Neural cell (in vitro differentiated cells): ENCODE results near the gene ARFGEF3. TPM values are rescaled to one million over a fixed set of nuclear protein-coding genes. Genes with fewer than 3 reads are reported as not detected.

Experiments
- H2AFZ ChIP-seq: fragments of 200-600, 300-800 bp; sonication (generic), shearing (Covaris generic); 2 replicates; pipeline ENCODE4 v1.6.0; 2014; ENCODE audit warnings: low read depth, mild to moderate bottlenecking, antibody characterized with exemption, low read length, moderate library complexity
- H3F3A ChIP-seq: fragments of 200-600 bp; shearing (Covaris generic); 2 replicates; pipeline ENCODE4 v1.6.1; 2016; ENCODE audit warnings: mild to moderate bottlenecking, moderate library complexity, mixed read lengths, antibody characterized with exemption, low read length; ENCODE audit not compliant: insufficient read depth, poor library complexity, severe bottlenecking
- H3K27ac ChIP-seq: fragments of 200-600, 300-800 bp; sonication (generic), shearing (Covaris generic); 2 replicates; pipeline ENCODE4 v1.5.1; 2014; ENCODE audit warnings: mild to moderate bottlenecking, low read length, moderate library complexity
- H3K27me3 ChIP-seq: fragments of 300-800, 200-600 bp; sonication (generic), shearing (Covaris generic); 2 replicates; pipeline ENCODE4 v1.6.0; 2014; ENCODE audit warnings: mild to moderate bottlenecking, low read depth, low read length, moderate library complexity; ENCODE audit not compliant: insufficient read depth
- H3K36me3 ChIP-seq: fragments of 300-800, 200-600 bp; sonication (generic), shearing (Covaris generic); 2 replicates; pipeline ENCODE4 v1.5.1; 2014; ENCODE audit warnings: mild to moderate bottlenecking, antibody characterized with exemption, low read length, moderate library complexity; ENCODE audit not compliant: insufficient read depth
- H3K4me2 ChIP-seq: fragments of 300-800, 200-600 bp; sonication (generic), shearing (Covaris generic); 2 replicates; pipeline ENCODE4 v1.6.0; 2014; ENCODE audit warnings: mild to moderate bottlenecking, low read length
- H3K4me3 ChIP-seq: fragments of 300-800, 200-600 bp; sonication (generic), shearing (Covaris generic); 2 replicates; pipeline ENCODE4 v1.5.1; 2014; ENCODE audit warnings: mild to moderate bottlenecking, low read length, moderate library complexity
- H3K79me2 ChIP-seq: fragments of 200-600 bp; shearing (Covaris generic); replicated peaks from 2 replicates; pipeline ENCODE4 v1.6.0; 2014; ENCODE audit warnings: mild to moderate bottlenecking, low read length, moderate library complexity; ENCODE audit not compliant: insufficient read depth
- H3K9ac ChIP-seq: fragments of 300-800, 200-600 bp; sonication (generic), shearing (Covaris generic); 2 replicates; pipeline ENCODE4 v1.6.1; 2016; ENCODE audit warnings: mild to moderate bottlenecking, low read length, mixed read lengths
- H3K9me2 ChIP-seq: fragments of 200-600 bp; shearing (Covaris generic); 2 replicates; pipeline ENCODE4 v1.6.1; 2016; ENCODE audit warnings: mild to moderate bottlenecking, low read length, mixed read lengths; ENCODE audit not compliant: insufficient read depth
- H3K9me3 ChIP-seq: fragments of 200-600, 300-800 bp; sonication (generic), shearing (Covaris generic); 2 replicates; pipeline ENCODE4 v1.6.1; 2016; ENCODE audit warnings: mild to moderate bottlenecking, mixed run types, low read length, moderate library complexity, mixed read lengths
- H4K20me1 ChIP-seq: fragments of 200-600 bp; shearing (Covaris generic); 2 replicates; pipeline ENCODE4 v1.6.1; 2016; ENCODE audit warnings: mild to moderate bottlenecking, mixed run types; ENCODE audit not compliant: insufficient read depth
- CTCF ChIP-seq: fragments of 450-650 bp; IDR thresholded peaks from 2 replicates; pipeline ENCODE4 v1.5.1; 2014; ENCODE audit warnings: antibody characterized with exemption, mild to moderate bottlenecking, moderate library complexity; ENCODE audit not compliant: poor library complexity, severe bottlenecking
- EP300 ChIP-seq: fragments of 450-650 bp; conservative IDR thresholded peaks from 2 replicates; pipeline ENCODE4 v1.6.1; 2014; ENCODE audit warnings: antibody characterized with exemption, mild to moderate bottlenecking, moderate library complexity; ENCODE audit not compliant: poor library complexity, severe bottlenecking
- EZH2 ChIP-seq: fragments of 200-600, 300-800 bp; shearing (Covaris generic), sonication (generic); IDR thresholded peaks from 2 replicates; pipeline ENCODE4 v1.6.1; 2014; ENCODE audit warnings: antibody characterized with exemption, low read length, borderline replicate concordance, mild to moderate bottlenecking; ENCODE audit not compliant: insufficient read depth, poor library complexity, severe bottlenecking
- MXI1 ChIP-seq: fragments of 450-650 bp; conservative IDR thresholded peaks from 2 replicates; pipeline ENCODE4 v1.6.1; 2014; ENCODE audit warnings: antibody characterized with exemption, mild to moderate bottlenecking; ENCODE audit not compliant: poor library complexity, severe bottlenecking
- POLR2AphosphoS5 ChIP-seq: IDR thresholded peaks from 2 replicates; pipeline ENCODE4 v1.6.1; 2012
- RAD21 ChIP-seq: fragments of 450-650 bp; conservative IDR thresholded peaks from 2 replicates; pipeline ENCODE4 v1.6.1; 2014; ENCODE audit warnings: antibody characterized with exemption, mild to moderate bottlenecking, moderate library complexity
- REST ChIP-seq: IDR thresholded peaks from 2 replicates; pipeline ENCODE4 v1.6.1; 2012; ENCODE audit warnings: borderline replicate concordance
- SMC3 ChIP-seq: fragments of 450-650 bp; conservative IDR thresholded peaks from 2 replicates; pipeline ENCODE4 v1.6.1; 2014; ENCODE audit warnings: antibody characterized with exemption, mild to moderate bottlenecking, moderate library complexity; ENCODE audit not compliant: poor library complexity
- TAF1 ChIP-seq: IDR thresholded peaks from 2 replicates; pipeline ENCODE4 v1.6.1; 2012; ENCODE audit warnings: low read depth
- polyA plus RNA-seq: library from polyadenylated mRNA; depleted of rRNA; stranded (reverse); fragments of >200 nt; gene quantifications from 2 replicates; pipeline ENCODE4 v1.2.3, GENCODE V29; 2014

The ARFGEF3 gene
- polyA plus RNA-seq, 1 donor from 2014 or later: 4.6 TPM

GRCh38 chr6:138309695-138310094, 148.0 kb downstream of the ARFGEF3 start:
- no peak for TF ChIP-seq TAF1
- TF ChIP-seq SMC3: no peak
- TF ChIP-seq RAD21: no peak
- no peak for TF ChIP-seq REST
- no peak for TF ChIP-seq EZH2
- TF ChIP-seq CTCF: no peak
- no peak for TF ChIP-seq POLR2AphosphoS5
- Histone ChIP-seq H3F3A (no peaks in the 10 kb centered on the region), H3K27me3 (no peaks in the 10 kb centered on the region), H3K4me2 (no peak overlapping the region), H2AFZ (no peak overlapping the region), H3K9me2 (no peaks in the 10 kb centered on the region), H3K9me3 (no peaks in the 10 kb centered on the region), H3K36me3 (no peaks in the 10 kb centered on the region), H3K4me3 (no peak overlapping the region), H3K9ac (no peak overlapping the region), H4K20me1 (no peaks in the 10 kb centered on the region), H3K79me2 (no peaks in the 10 kb centered on the region), H3K27ac (no peak overlapping the region)

GRCh38 chr6:138310294-138310693, 148.6 kb downstream of the ARFGEF3 start:
- Histone ChIP-seq H3K9ac (no peak overlapping the region), H3K27me3 (no peaks in the 10 kb centered on the region), H3K9me3 (no peaks in the 10 kb centered on the region), H3K4me3 (no peak overlapping the region), H3K79me2 (no peaks in the 10 kb centered on the region), H4K20me1 (no peaks in the 10 kb centered on the region), H3K27ac (no peak overlapping the region), H3K4me2 (no peak overlapping the region), H2AFZ (no peak overlapping the region), H3K36me3 (no peaks in the 10 kb centered on the region), H3K9me2 (no peaks in the 10 kb centered on the region), H3F3A (no peaks in the 10 kb centered on the region)
- no peak for TF ChIP-seq SMC3
- TF ChIP-seq RAD21: no peak
- TF ChIP-seq TAF1: no peak
- TF ChIP-seq EZH2: no peak
- TF ChIP-seq EP300: no peak
- no peak for TF ChIP-seq MXI1
- TF ChIP-seq CTCF: no peak
- no peak for TF ChIP-seq REST
- TF ChIP-seq POLR2AphosphoS5: no peak
